DOHH2 (cell line): ENCODE results near the gene EEF2.

Source experiments
- H3F3A ChIP-seq: fragments of 200-600 bp; sonication (generic), shearing (Covaris generic); 2 replicates; pipeline ENCODE4 v1.6.0; 2016; ENCODE audit warnings: antibody characterized with exemption, mild to moderate bottlenecking; ENCODE audit not compliant: control insufficient read depth, insufficient read depth
- H3K27ac ChIP-seq: fragments of 200-600 bp; sonication (generic); 2 replicates; pipeline ENCODE4 v1.5.1; 2014; ENCODE audit warnings: low read depth, mild to moderate bottlenecking, low read length, moderate library complexity
- H3K27me3 ChIP-seq: fragments of 200-600 bp; sonication (generic); 2 replicates; pipeline ENCODE4 v1.6.1; 2014; ENCODE audit warnings: mild to moderate bottlenecking, low read length, mixed read lengths; ENCODE audit not compliant: control insufficient read depth
- H3K36me3 ChIP-seq: fragments of 200-600 bp; sonication (generic); 2 replicates; pipeline ENCODE4 v1.6.1; 2014; ENCODE audit warnings: mild to moderate bottlenecking, low read length, moderate library complexity, mixed read lengths; ENCODE audit not compliant: control insufficient read depth
- H3K4me1 ChIP-seq: fragments of 200-600 bp; sonication (generic); 2 replicates; pipeline ENCODE4 v1.6.1; 2014; ENCODE audit warnings: mild to moderate bottlenecking, low read length, mixed read lengths; ENCODE audit not compliant: control insufficient read depth
- H3K4me2 ChIP-seq: fragments of 200-600 bp; sonication (generic); 2 replicates; pipeline ENCODE4 v1.6.0; 2014; ENCODE audit warnings: mild to moderate bottlenecking, low read length, moderate library complexity
- H3K4me3 ChIP-seq: fragments of 200-600 bp; sonication (generic); 2 replicates; pipeline ENCODE4 v1.5.1; 2014; ENCODE audit warnings: mild to moderate bottlenecking, low read length, mixed read lengths
- H3K79me2 ChIP-seq: fragments of 200-600 bp; sonication (generic); 2 replicates; pipeline ENCODE4 v1.6.1; 2014; ENCODE audit warnings: mild to moderate bottlenecking, low read length, mixed read lengths; ENCODE audit not compliant: control insufficient read depth
- H3K9me2 ChIP-seq: fragments of 200-600 bp; sonication (generic); replicated peaks from 2 replicates; pipeline ENCODE4 v1.6.1; 2014; ENCODE audit warnings: mild to moderate bottlenecking, low read length, mixed read lengths; ENCODE audit not compliant: control insufficient read depth
- H3K9me3 ChIP-seq: fragments of 200-600 bp; sonication (generic); 2 replicates; pipeline ENCODE4 v1.6.1; 2014; ENCODE audit warnings: antibody characterized with exemption, low read length, mixed read lengths; ENCODE audit not compliant: control insufficient read depth, insufficient read depth
- H4K20me1 ChIP-seq: fragments of 200-600 bp; sonication (generic); 2 replicates; pipeline ENCODE4 v1.6.0; 2014; ENCODE audit warnings: low read depth, mild to moderate bottlenecking, antibody characterized with exemption, low read length, moderate library complexity; ENCODE audit not compliant: control insufficient read depth, insufficient read depth
- EZH2phosphoT487 ChIP-seq: fragments of 200-600 bp; sonication (generic); IDR thresholded peaks from 2 replicates; pipeline ENCODE4 v1.6.1; 2017; ENCODE audit warnings: borderline replicate concordance, mild to moderate bottlenecking, antibody characterized with exemption, low read length, moderate library complexity, mixed read lengths
- TF ChIP-seq, protein P1 (sequence below): fragments of 200-600 bp; sonication (generic); IDR thresholded peaks from one replicate; pipeline ENCODE4 v1.5.1; 2014; ENCODE audit warnings: antibody characterized with exemption, mild to moderate bottlenecking, low read depth, low read length; ENCODE audit not compliant: poor library complexity, severe bottlenecking

Gene EEF2

GRCh38 chr19:3975144-3975543 lies 10.1 kb downstream of the EEF2 start:
- H3K36me3 ChIP-seq: peaks cover 56% of the 10 kb centered on the region
- H3K4me1 ChIP-seq: peaks cover 18% of the 10 kb centered on the region
- peaks cover 27% of the 10 kb centered on the region for H4K20me1 ChIP-seq
- H3K4me3 ChIP-seq: no peak overlapping the region
- peaks cover 54% of the 10 kb centered on the region for H3F3A ChIP-seq
- H3K79me2 ChIP-seq: peaks cover 45% of the 10 kb centered on the region
- TF ChIP-seq EZH2phosphoT487: no peak
- H3K27ac ChIP-seq: no peak overlapping the region
- H3K9me2 ChIP-seq: no peaks in the 10 kb centered on the region
- H3K9me3 ChIP-seq: no peaks in the 10 kb centered on the region
- H3K4me2 ChIP-seq: no peak overlapping the region
- H3K27me3 ChIP-seq: no peaks in the 10 kb centered on the region

DNA sequence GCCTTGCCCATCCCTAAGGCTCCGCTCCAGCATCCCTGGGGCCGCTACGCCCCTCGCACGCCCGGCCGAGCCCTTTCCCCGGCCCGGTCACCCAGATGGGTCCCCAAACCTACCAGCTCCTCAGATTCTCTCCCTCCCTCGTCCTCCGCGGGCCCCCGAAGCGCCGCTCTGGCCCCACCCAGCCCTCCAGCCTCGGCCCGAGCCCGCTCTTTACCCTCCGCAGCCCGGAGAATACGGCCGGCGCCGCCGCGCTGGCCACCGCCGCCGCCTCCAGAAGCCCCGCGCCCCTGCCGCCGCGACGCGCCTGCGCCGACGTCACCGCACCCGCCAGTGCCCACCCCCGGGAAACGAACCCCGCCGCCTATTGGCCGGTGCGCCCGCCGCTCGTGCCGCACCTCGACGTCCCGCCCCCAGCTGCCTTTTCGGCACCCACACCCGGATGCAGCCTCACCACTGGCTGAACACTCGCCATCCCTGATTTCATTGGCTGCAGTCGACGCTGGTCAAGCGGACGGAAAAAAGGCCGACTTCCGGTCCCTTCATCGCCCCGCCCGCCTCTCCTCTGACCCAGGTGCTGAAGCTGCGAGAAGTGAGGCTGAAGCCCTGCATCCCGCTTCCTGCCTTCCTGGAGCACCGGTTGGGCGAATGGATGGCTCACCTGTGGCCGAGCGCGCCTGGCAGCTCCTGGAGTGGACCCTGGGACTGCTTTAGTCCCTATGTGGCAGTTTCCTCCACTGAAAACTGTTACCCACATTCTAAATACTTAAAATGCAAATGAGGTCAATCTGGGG lies 14.3 kb downstream of the EEF2 start, which contains the start of gene DAPK3:
Gene DAPK3, minus strand, starts transcription at position 292 of the 791 bp plus-strand sequence. CDS start 1,364 bp downstream, outside the sequence.
- Histone ChIP-seq H3K9me2 (no peaks in the 10 kb centered on the region), H3K9me3 (no peaks in the 10 kb centered on the region), H3K79me2 (peaks cover 33% of the 10 kb centered on the region), H3K4me3 (peak within 1 kb of the TSS; percentile 87), H3K36me3 (peaks cover 43% of the 10 kb centered on the region), H3F3A (peaks cover 26% of the 10 kb centered on the region), H3K4me1 (peaks cover 29% of the 10 kb centered on the region), H3K27ac (peak within 1 kb of the TSS; percentile 63), H3K4me2 (peak within 1 kb of the TSS; percentile 83), H3K27me3 (no peaks in the 10 kb centered on the region), H4K20me1 (peaks cover 10% of the 10 kb centered on the region; the same call in 1 of the 2 replicates)
- no peak for TF ChIP-seq EZH2phosphoT487
- TF ChIP-seq, protein P1, sequence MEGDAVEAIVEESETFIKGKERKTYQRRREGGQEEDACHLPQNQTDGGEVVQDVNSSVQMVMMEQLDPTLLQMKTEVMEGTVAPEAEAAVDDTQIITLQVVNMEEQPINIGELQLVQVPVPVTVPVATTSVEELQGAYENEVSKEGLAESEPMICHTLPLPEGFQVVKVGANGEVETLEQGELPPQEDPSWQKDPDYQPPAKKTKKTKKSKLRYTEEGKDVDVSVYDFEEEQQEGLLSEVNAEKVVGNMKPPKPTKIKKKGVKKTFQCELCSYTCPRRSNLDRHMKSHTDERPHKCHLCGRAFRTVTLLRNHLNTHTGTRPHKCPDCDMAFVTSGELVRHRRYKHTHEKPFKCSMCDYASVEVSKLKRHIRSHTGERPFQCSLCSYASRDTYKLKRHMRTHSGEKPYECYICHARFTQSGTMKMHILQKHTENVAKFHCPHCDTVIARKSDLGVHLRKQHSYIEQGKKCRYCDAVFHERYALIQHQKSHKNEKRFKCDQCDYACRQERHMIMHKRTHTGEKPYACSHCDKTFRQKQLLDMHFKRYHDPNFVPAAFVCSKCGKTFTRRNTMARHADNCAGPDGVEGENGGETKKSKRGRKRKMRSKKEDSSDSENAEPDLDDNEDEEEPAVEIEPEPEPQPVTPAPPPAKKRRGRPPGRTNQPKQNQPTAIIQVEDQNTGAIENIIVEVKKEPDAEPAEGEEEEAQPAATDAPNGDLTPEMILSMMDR: no peak

- peaks cover 26% of the 10 kb centered on the region for H3K4me1 ChIP-seq
- no peaks in the 10 kb centered on the region for H3K27me3 ChIP-seq
- peak overlapping the region; percentile 87 for H3K4me3 ChIP-seq
- H3K9me2 ChIP-seq: no peaks in the 10 kb centered on the region
- peaks cover 41% of the 10 kb centered on the region for H3K36me3 ChIP-seq
- no peak for TF ChIP-seq EZH2phosphoT487
- TF ChIP-seq, protein P1: no peak
- no peaks in the 10 kb centered on the region for H3K9me3 ChIP-seq
- peak overlapping the region; percentile 29 for H3K27ac ChIP-seq
- H4K20me1 ChIP-seq: peaks cover 10% of the 10 kb centered on the region; the same call in 1 of the 2 replicates
- H3K79me2 ChIP-seq: peaks cover 30% of the 10 kb centered on the region
- peaks cover 20% of the 10 kb centered on the region for H3F3A ChIP-seq
- H3K4me2 ChIP-seq: peak overlapping the region; percentile 83
Measured at GRCh38 chr19:3970313-3970807, 14.9 kb downstream of the EEF2 start.
